Osteocyte (in vitro differentiated cells): ENCODE data around the gene R3HDM4. TPM values are rescaled to one million over a fixed set of nuclear protein-coding genes. Genes with fewer than 3 reads are reported as not detected.

Experiments used
- DNase-seq: peaks from one replicate; pipeline ENCODE4 v3.0.0; 2021; ENCODE audit warnings: mixed read lengths; ENCODE audit not compliant: unreplicated experiment; ENCODE audit errors: extremely low spot score
- H3K27ac Mint-ChIP-seq: one replicate; pipeline ENCODE4 v1.8.0; 2021; ENCODE audit warnings: mild to moderate bottlenecking, mixed read lengths; ENCODE audit not compliant: unreplicated experiment
- H3K27me3 Mint-ChIP-seq: one replicate; pipeline ENCODE4 v1.8.0; 2021; ENCODE audit warnings: mixed read lengths; ENCODE audit not compliant: unreplicated experiment
- H3K36me3 Mint-ChIP-seq: one replicate; pipeline ENCODE4 v1.8.0; 2021; ENCODE audit warnings: mixed read lengths; ENCODE audit not compliant: unreplicated experiment
- H3K4me1 Mint-ChIP-seq: one replicate; pipeline ENCODE4 v1.8.0; 2021; ENCODE audit warnings: mixed read lengths; ENCODE audit not compliant: unreplicated experiment
- H3K4me3 Mint-ChIP-seq: one replicate; pipeline ENCODE4 v1.8.0; 2021; ENCODE audit warnings: mild to moderate bottlenecking, moderate library complexity, mixed read lengths; ENCODE audit not compliant: unreplicated experiment
- H3K9me3 Mint-ChIP-seq: one replicate; pipeline ENCODE4 v1.8.0; 2021; ENCODE audit warnings: mixed read lengths; ENCODE audit not compliant: unreplicated experiment
- total RNA-seq: library from RNA; stranded (reverse); gene quantifications from 2 replicates; pipeline ENCODE4 v1.2.1, GENCODE V29; 2021
- TF ChIP-seq, protein P1 (sequence below): fragments of 200-600 bp; sonication (generic); IDR thresholded peaks from 2 replicates; pipeline ENCODE4 v1.5.0; 2021; ENCODE audit warnings: antibody characterized with exemption, mild to moderate bottlenecking, moderate library complexity

Gene R3HDM4
- total RNA-seq, 1 donor from 2014 or later, result 63.5 TPM

DNA sequence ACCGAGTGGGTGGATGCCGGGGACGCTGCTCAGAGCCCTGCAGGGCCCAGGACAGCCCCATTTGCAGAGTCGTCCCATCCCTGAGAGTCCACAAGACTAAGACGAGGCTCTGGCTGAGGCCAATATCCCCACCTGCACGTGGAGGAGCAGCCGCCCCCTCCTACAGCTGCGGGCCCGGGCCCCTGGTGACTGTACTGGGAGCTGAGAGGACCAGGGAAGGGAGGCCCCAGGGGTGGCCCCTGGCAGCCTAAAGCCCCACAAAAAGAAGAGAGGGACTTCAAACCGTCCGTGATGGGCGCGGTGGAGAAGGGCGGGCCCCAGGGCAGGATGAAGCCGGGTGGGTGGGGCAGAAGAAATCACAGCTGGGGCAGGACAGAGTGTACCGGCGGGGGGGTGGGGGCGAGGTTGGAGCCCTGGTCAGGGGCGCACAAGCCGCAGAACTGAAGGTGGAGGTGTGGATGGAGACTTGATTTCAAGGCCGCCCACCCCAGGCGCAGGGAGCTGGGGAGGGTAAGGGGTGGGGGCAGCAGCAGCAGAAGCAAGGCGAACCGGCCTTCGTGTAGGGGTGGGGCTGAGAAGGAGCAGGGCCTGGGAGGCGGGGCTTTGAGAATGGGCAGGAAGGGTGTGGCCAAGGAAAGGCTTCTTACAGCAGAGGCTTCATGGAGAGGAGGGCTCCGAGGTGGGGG is 40.6 kb downstream of the R3HDM4 start:
- no peak overlapping the region for H3K4me3 Mint-ChIP-seq
- TF ChIP-seq, protein P1, sequence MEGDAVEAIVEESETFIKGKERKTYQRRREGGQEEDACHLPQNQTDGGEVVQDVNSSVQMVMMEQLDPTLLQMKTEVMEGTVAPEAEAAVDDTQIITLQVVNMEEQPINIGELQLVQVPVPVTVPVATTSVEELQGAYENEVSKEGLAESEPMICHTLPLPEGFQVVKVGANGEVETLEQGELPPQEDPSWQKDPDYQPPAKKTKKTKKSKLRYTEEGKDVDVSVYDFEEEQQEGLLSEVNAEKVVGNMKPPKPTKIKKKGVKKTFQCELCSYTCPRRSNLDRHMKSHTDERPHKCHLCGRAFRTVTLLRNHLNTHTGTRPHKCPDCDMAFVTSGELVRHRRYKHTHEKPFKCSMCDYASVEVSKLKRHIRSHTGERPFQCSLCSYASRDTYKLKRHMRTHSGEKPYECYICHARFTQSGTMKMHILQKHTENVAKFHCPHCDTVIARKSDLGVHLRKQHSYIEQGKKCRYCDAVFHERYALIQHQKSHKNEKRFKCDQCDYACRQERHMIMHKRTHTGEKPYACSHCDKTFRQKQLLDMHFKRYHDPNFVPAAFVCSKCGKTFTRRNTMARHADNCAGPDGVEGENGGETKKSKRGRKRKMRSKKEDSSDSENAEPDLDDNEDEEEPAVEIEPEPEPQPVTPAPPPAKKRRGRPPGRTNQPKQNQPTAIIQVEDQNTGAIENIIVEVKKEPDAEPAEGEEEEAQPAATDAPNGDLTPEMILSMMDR, result no peak
- H3K9me3 Mint-ChIP-seq, result no peaks in the 10 kb centered on the region
- H3K27ac Mint-ChIP-seq, result peak overlapping the region; percentile 73
- H3K36me3 Mint-ChIP-seq, result peaks cover 19% of the 10 kb centered on the region
- DNase-seq, result peak; percentile 88
- peaks cover 46% of the 10 kb centered on the region for H3K4me1 Mint-ChIP-seq
- H3K27me3 Mint-ChIP-seq, result no peaks in the 10 kb centered on the region

DNA sequence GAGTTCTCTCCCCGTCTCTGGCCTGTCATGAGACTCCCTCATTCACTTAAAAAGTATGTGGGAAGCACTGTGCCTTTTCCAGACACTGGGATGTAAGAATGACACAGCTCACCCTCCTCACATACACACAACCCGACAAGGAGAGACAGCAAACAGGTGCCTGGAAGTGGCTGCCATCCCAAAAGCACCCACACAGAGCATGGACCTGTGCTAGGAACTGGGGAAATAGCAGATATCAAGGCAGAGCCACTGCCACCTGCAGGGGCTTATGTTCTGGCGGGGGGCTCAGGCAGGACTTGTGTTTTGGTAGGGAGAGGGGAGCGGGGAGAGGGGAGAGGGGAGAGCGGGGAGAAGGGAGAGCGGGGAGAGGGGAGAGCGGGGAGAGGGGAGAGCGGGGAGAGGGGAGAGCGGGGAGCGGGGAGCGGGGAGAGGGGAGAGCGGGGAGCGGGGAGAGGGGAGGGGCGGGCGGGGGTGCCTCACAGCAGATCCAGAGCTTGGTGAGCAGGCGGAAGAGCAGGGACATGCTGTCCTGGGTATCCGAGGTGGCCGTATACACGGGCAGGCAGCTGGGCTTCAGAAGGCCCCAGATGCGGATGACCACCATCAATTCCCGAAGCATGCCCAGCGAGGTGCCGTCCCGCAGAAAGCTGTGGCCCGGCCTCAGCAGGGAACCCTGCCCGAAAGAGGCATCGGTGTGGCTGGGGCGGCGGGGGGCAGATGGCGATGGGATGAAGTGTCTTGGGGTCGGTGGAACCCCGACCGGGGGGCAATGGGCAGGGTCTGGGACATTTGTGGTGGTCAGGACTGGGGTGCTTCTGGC is 41.4 kb downstream of the R3HDM4 start:
- DNase-seq, result peak; percentile 83
- Mint-ChIP-seq H3K27me3 (no peaks in the 10 kb centered on the region), H3K9me3 (no peaks in the 10 kb centered on the region), H3K27ac (peak overlapping the region; percentile 85), H3K4me1 (peaks cover 52% of the 10 kb centered on the region), H3K36me3 (peaks cover 20% of the 10 kb centered on the region), H3K4me3 (no peak overlapping the region)
- TF ChIP-seq, protein P1, result no peak

DNA sequence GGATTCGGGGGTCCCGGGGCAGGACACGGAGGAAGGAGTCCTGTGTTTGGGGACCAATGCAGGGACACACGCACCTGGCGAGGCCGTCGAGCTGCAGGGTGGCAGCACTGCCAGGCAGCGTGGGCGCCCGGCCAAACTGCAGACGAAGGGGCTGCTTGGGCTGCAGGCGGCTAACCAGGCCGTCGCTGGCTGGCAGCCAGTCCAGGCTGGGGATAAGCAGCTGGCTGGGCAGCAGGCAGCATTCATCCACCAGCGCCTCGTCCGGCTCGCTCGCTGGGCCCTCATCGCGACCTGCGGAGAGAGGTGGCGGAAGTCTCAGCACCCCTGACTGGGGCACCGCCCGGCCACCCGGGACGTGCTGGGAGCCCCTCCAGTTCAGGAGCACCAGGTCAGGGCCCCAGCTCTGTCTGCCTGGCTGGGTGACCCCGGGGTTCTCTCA is 42.0 kb downstream of the R3HDM4 start:
- Mint-ChIP-seq H3K27ac (peak overlapping the region; percentile 38), H3K27me3 (no peaks in the 10 kb centered on the region), H3K4me1 (peaks cover 55% of the 10 kb centered on the region), H3K36me3 (peaks cover 17% of the 10 kb centered on the region), H3K4me3 (no peak overlapping the region), H3K9me3 (no peaks in the 10 kb centered on the region)
- peak; percentile 89 for DNase-seq
- TF ChIP-seq, protein P1, result no peak

- Mint-ChIP-seq H3K4me3 (no peak overlapping the region), H3K9me3 (no peaks in the 10 kb centered on the region), H3K27me3 (no peaks in the 10 kb centered on the region), H3K4me1 (peaks cover 58% of the 10 kb centered on the region), H3K27ac (peak overlapping the region; percentile 97), H3K36me3 (peaks cover 14% of the 10 kb centered on the region)
- DNase-seq, result no peak
- TF ChIP-seq, protein P1, result no peak
These were observed 42.7 kb downstream of the R3HDM4 start for GRCh38 chr19:870314-870713.
